Activated T-helper 2 cell treated with anti-CD3 and anti-CD28 coated beads, Interferon-gamma antibody, Interleukin-2, Interleukin-4, amounts not matched to agents 10 μg/mL and 5 μg/mL and 100 μg/mL, durations not matched to agents 14 hours and 24 hours and 36 hours (primary cell): Measurements from ENCODE around the gene TNNT3. TPM values are rescaled to one million over a fixed set of nuclear protein-coding genes. Genes with fewer than 3 reads are reported as not detected.

Experiments used
- DNase-seq: peaks from one replicate; pipeline ENCODE4 v3.0.0; 2021; ENCODE audit warnings: low spot score
- H3K27ac Mint-ChIP-seq: one replicate; pipeline ENCODE4 v1.8.0; 2021; ENCODE audit warnings: mixed read lengths
- H3K27me3 Mint-ChIP-seq: one replicate; pipeline ENCODE4 v1.8.0; 2021; ENCODE audit warnings: low read depth, mixed read lengths
- H3K36me3 Mint-ChIP-seq: one replicate; pipeline ENCODE4 v1.8.0; 2021; ENCODE audit warnings: low read depth, mixed read lengths
- H3K4me1 Mint-ChIP-seq: one replicate; pipeline ENCODE4 v1.8.0; 2021; ENCODE audit warnings: low read depth, mixed read lengths
- H3K4me3 Mint-ChIP-seq: one replicate; pipeline ENCODE4 v1.8.0; 2021; ENCODE audit warnings: low read depth, mild to moderate bottlenecking, moderate library complexity, mixed read lengths
- H3K9me3 Mint-ChIP-seq: one replicate; pipeline ENCODE4 v1.8.0; 2021; ENCODE audit warnings: mixed read lengths
- intact Hi-C: fragments of 100-400 bp; cut with micrococcal nuclease; formaldehyde crosslinking; loops from one replicate; pipeline ENCODE4 v1.15.1; 2023
- total RNA-seq: library from RNA; stranded (reverse); gene quantifications from 2 replicates; pipeline ENCODE4 v1.2.3, GENCODE V29; 2022

TNNT3 gene
- total RNA-seq, 1 donor from 2014 or later: 2.9 TPM

GRCh38 chr11:1959786-1960185, 40.3 kb downstream of the TNNT3 start:
- Mint-ChIP-seq H3K36me3 (no peaks in the 10 kb centered on the region), H3K4me3 (no peak overlapping the region), H3K9me3 (no peaks in the 10 kb centered on the region), H3K27me3 (no peaks in the 10 kb centered on the region), H3K4me1 (no peaks in the 10 kb centered on the region), H3K27ac (no peak overlapping the region)
- intact Hi-C loops: no loop called here
- no peak for DNase-seq

- no peaks in the 10 kb centered on the region for H3K36me3 Mint-ChIP-seq
- H3K9me3 Mint-ChIP-seq: no peaks in the 10 kb centered on the region
- intact Hi-C loops: no loop called here
- DNase-seq: no peak
- H3K4me3 Mint-ChIP-seq: no peak overlapping the region
- H3K27ac Mint-ChIP-seq: no peak overlapping the region
- H3K27me3 Mint-ChIP-seq: no peaks in the 10 kb centered on the region
- H3K4me1 Mint-ChIP-seq: no peaks in the 10 kb centered on the region
Measured at GRCh38 chr11:1963864-1964263, 44.4 kb downstream of the TNNT3 start.

GRCh38 chr11:1964348-1964747, 44.8 kb downstream of the TNNT3 start:
- H3K4me1 Mint-ChIP-seq: no peaks in the 10 kb centered on the region
- intact Hi-C loops: no loop called here
- H3K4me3 Mint-ChIP-seq: no peak overlapping the region
- no peaks in the 10 kb centered on the region for H3K27me3 Mint-ChIP-seq
- H3K36me3 Mint-ChIP-seq: no peaks in the 10 kb centered on the region
- DNase-seq: no peak
- H3K9me3 Mint-ChIP-seq: no peaks in the 10 kb centered on the region
- H3K27ac Mint-ChIP-seq: no peak overlapping the region

- Mint-ChIP-seq H3K27ac (no peak overlapping the region), H3K4me1 (no peaks in the 10 kb centered on the region), H3K36me3 (no peaks in the 10 kb centered on the region), H3K9me3 (no peaks in the 10 kb centered on the region), H3K27me3 (no peaks in the 10 kb centered on the region), H3K4me3 (no peak overlapping the region)
- DNase-seq: no peak
- intact Hi-C loops: no loop called here
Measured at GRCh38 chr11:1964955-1965354, 45.5 kb downstream of the TNNT3 start.

GRCh38 chr11:1966531-1966930, 47.0 kb downstream of the TNNT3 start:
- intact Hi-C loops: no loop called here
- DNase-seq: no peak
- H3K27ac Mint-ChIP-seq: no peak overlapping the region
- H3K36me3 Mint-ChIP-seq: no peaks in the 10 kb centered on the region
- no peaks in the 10 kb centered on the region for H3K27me3 Mint-ChIP-seq
- H3K4me3 Mint-ChIP-seq: no peak overlapping the region
- H3K9me3 Mint-ChIP-seq: no peaks in the 10 kb centered on the region
- no peaks in the 10 kb centered on the region for H3K4me1 Mint-ChIP-seq

- Mint-ChIP-seq H3K9me3 (no peaks in the 10 kb centered on the region), H3K4me3 (no peak overlapping the region), H3K27me3 (no peaks in the 10 kb centered on the region), H3K4me1 (no peaks in the 10 kb centered on the region), H3K27ac (no peak overlapping the region), H3K36me3 (no peaks in the 10 kb centered on the region)
- intact Hi-C loops: no loop called here
- DNase-seq: no peak
Measured at GRCh38 chr11:1967641-1968225, 48.2 kb downstream of the TNNT3 start.

- Mint-ChIP-seq H3K27ac (no peak overlapping the region), H3K4me3 (no peak overlapping the region), H3K4me1 (no peaks in the 10 kb centered on the region), H3K27me3 (no peaks in the 10 kb centered on the region), H3K36me3 (no peaks in the 10 kb centered on the region), H3K9me3 (no peaks in the 10 kb centered on the region)
- no peak for DNase-seq
- intact Hi-C loops: no loop called here
Measured at GRCh38 chr11:1968454-1969002, 49.0 kb downstream of the TNNT3 start.

GRCh38 chr11:1969035-1969434, 49.5 kb downstream of the TNNT3 start:
- Mint-ChIP-seq H3K4me1 (no peaks in the 10 kb centered on the region), H3K27me3 (no peaks in the 10 kb centered on the region), H3K36me3 (no peaks in the 10 kb centered on the region), H3K4me3 (no peak overlapping the region), H3K9me3 (no peaks in the 10 kb centered on the region), H3K27ac (no peak overlapping the region)
- intact Hi-C loops: no loop called here
- DNase-seq: no peak

- Mint-ChIP-seq H3K36me3 (no peaks in the 10 kb centered on the region), H3K27ac (no peak overlapping the region), H3K27me3 (no peaks in the 10 kb centered on the region), H3K4me1 (no peaks in the 10 kb centered on the region), H3K9me3 (no peaks in the 10 kb centered on the region), H3K4me3 (no peak overlapping the region)
- DNase-seq: no peak
- intact Hi-C loops: no loop called here
Measured at GRCh38 chr11:1969776-1970175, 50.3 kb downstream of the TNNT3 start.

GRCh38 chr11:1970956-1971355, 51.5 kb downstream of the TNNT3 start:
- no peak for DNase-seq
- H3K27ac Mint-ChIP-seq: no peak overlapping the region

GRCh38 chr11:1975185-1975584, 55.7 kb downstream of the TNNT3 start:
- H3K9me3 Mint-ChIP-seq: no peaks in the 10 kb centered on the region
- intact Hi-C loops: no loop called here
- no peak overlapping the region for H3K4me3 Mint-ChIP-seq
- no peaks in the 10 kb centered on the region for H3K36me3 Mint-ChIP-seq
- H3K27me3 Mint-ChIP-seq: no peaks in the 10 kb centered on the region
- no peaks in the 10 kb centered on the region for H3K4me1 Mint-ChIP-seq
- H3K27ac Mint-ChIP-seq: no peak overlapping the region
- DNase-seq: no peak

More at GRCh38 chr11:1970956-1971355, 51.5 kb downstream of the TNNT3 start:
- Mint-ChIP-seq H3K9me3 (no peaks in the 10 kb centered on the region), H3K27me3 (no peaks in the 10 kb centered on the region), H3K4me1 (no peaks in the 10 kb centered on the region), H3K36me3 (no peaks in the 10 kb centered on the region), H3K4me3 (no peak overlapping the region)
- intact Hi-C loops: no loop called here

- H3K4me1 Mint-ChIP-seq: no peaks in the 10 kb centered on the region
- no peak for DNase-seq
- intact Hi-C loops: no loop called here
- no peaks in the 10 kb centered on the region for H3K36me3 Mint-ChIP-seq
- H3K9me3 Mint-ChIP-seq: no peaks in the 10 kb centered on the region
- H3K4me3 Mint-ChIP-seq: no peak overlapping the region
- no peaks in the 10 kb centered on the region for H3K27me3 Mint-ChIP-seq
- no peak overlapping the region for H3K27ac Mint-ChIP-seq
Measured at GRCh38 chr11:1978720-1979473, 59.4 kb downstream of the TNNT3 start.

GRCh38 chr11:1979607-1980006, 60.1 kb downstream of the TNNT3 start:
- no peak for DNase-seq
- no peaks in the 10 kb centered on the region for H3K36me3 Mint-ChIP-seq
- H3K4me3 Mint-ChIP-seq: no peak overlapping the region
- no peaks in the 10 kb centered on the region for H3K9me3 Mint-ChIP-seq
- H3K27me3 Mint-ChIP-seq: no peaks in the 10 kb centered on the region
- intact Hi-C loops: no loop called here
- H3K27ac Mint-ChIP-seq: no peak overlapping the region
- H3K4me1 Mint-ChIP-seq: no peaks in the 10 kb centered on the region
